Mesothelial cell of epicardium (in vitro differentiated cells): ENCODE measurements around the gene GADD45A. TPM values are rescaled to one million over a fixed set of nuclear protein-coding genes. Genes with fewer than 3 reads are reported as not detected.

Source experiments
- DNase-seq, 2 experiments: peaks; one replicate each; pipeline ENCODE4 v3.0.0; 2021; ENCODE audit warnings: low spot score in 2 of 2; ENCODE audit not compliant: unreplicated experiment in 2 of 2
- H3K27ac Mint-ChIP-seq: 2 replicates; pipeline ENCODE4 v1.8.0; 2021; ENCODE audit warnings: mixed read lengths
- H3K27me3 Mint-ChIP-seq: 2 replicates; pipeline ENCODE4 v1.8.0; 2021; ENCODE audit warnings: low read depth, mixed read lengths
- H3K36me3 Mint-ChIP-seq: 2 replicates; pipeline ENCODE4 v1.8.0; 2021; ENCODE audit warnings: mixed read lengths
- H3K4me1 Mint-ChIP-seq: 2 replicates; pipeline ENCODE4 v1.8.0; 2021; ENCODE audit warnings: mixed read lengths
- H3K4me3 Mint-ChIP-seq: 2 replicates; pipeline ENCODE4 v1.8.0; 2021; ENCODE audit warnings: mild to moderate bottlenecking, moderate library complexity, mixed read lengths
- H3K9me3 Mint-ChIP-seq: 2 replicates; pipeline ENCODE4 v1.8.0; 2021; ENCODE audit warnings: mixed read lengths
- total RNA-seq: library from RNA; stranded (reverse); gene quantifications from 3 replicates; pipeline ENCODE4 v1.2.1, GENCODE V29; 2021
- TF ChIP-seq, protein P1 (sequence below): fragments of 200-600 bp; sonication (generic); IDR thresholded peaks from one replicate; pipeline ENCODE4 v1.5.0; 2021; ENCODE audit warnings: antibody characterized with exemption; ENCODE audit not compliant: unreplicated experiment

Gene GADD45A
- total RNA-seq, 1 donor from 2014 or later = 80.2 TPM

DNA sequence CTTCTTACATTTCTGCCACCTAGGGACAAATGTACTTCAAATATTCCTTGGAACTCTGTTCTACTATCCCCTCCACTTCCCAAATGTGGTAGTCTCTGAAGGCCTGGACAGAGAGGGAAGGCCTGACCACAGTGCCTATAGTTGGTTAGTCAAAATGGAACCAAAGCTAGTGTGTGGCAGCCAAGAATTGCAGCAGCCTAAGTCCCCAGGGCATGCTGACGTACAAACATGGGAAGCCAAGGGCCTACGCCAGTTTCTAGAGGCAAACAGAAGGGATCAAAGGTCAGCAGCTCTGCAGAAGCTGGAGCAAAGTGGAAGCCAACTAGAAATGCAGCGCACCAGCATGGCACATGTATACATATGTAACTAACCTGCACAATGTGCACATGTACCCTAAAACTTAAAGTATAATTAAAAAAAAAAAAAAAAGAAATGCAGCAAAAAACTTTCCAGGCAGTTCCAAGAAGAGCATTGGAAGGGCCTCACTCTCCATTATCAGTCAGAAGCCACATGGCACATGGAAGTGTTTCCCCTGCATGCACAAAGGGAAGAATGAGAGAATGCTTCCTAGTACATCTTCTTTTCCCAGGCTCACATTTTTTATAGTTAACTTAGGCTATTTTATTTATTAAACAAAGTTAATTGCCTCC, 39.4 kb upstream of the GADD45A start:
- no peak for DNase-seq
- Mint-ChIP-seq H3K27me3 (no peaks in the 10 kb centered on the region), H3K9me3 (no peaks in the 10 kb centered on the region), H3K27ac (no peak overlapping the region), H3K4me1 (no peaks in the 10 kb centered on the region), H3K36me3 (no peaks in the 10 kb centered on the region), H3K4me3 (no peak overlapping the region)
- TF ChIP-seq, protein P1, sequence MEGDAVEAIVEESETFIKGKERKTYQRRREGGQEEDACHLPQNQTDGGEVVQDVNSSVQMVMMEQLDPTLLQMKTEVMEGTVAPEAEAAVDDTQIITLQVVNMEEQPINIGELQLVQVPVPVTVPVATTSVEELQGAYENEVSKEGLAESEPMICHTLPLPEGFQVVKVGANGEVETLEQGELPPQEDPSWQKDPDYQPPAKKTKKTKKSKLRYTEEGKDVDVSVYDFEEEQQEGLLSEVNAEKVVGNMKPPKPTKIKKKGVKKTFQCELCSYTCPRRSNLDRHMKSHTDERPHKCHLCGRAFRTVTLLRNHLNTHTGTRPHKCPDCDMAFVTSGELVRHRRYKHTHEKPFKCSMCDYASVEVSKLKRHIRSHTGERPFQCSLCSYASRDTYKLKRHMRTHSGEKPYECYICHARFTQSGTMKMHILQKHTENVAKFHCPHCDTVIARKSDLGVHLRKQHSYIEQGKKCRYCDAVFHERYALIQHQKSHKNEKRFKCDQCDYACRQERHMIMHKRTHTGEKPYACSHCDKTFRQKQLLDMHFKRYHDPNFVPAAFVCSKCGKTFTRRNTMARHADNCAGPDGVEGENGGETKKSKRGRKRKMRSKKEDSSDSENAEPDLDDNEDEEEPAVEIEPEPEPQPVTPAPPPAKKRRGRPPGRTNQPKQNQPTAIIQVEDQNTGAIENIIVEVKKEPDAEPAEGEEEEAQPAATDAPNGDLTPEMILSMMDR = no peak

DNA sequence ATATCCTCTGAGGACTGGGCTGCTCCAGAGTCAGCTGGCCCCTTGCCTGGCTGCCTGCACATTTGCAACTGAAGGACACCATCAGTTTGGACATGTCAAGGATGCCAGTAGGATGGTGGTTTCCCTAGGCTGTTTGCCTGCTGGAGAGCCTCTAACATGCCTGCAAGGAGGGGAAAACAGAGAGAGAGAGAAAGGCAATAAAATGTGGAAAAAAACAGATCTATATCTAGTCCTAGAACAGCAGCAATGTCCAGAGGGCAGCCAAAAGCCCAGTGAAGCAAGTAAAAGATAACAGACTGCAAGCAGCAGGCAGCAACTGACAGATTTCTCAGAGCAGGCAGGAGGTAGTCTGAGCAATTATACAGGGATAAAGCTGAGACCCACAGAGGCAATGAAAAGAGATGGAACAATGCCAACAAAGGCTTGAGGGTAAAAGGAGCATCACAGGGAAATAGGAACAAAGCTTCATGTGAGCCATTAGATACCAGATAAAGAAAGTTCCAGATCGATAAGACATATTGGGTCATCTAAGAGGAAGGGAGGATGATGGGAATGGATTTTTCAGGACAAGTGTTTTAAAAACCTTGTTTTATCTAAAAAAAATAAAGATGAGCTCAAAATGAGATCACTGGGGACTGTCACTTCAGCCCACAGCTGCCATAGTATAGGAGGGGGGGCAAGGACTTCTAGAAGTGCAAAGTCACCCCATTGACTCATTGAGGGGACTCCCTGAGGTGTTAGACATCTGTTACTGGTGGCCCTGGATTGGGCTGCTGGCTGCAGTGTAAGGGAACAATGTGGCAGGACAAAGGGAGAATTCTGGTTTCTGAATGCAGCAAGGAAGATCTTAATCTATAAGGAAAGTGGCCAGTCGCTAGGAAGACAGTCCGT, 38.6 kb upstream of the GADD45A start:
- no peak for DNase-seq
- Mint-ChIP-seq H3K27ac (no peak overlapping the region), H3K27me3 (no peaks in the 10 kb centered on the region), H3K9me3 (no peaks in the 10 kb centered on the region), H3K4me3 (no peak overlapping the region), H3K4me1 (no peaks in the 10 kb centered on the region), H3K36me3 (no peaks in the 10 kb centered on the region)
- TF ChIP-seq, protein P1 = no peak

DNA sequence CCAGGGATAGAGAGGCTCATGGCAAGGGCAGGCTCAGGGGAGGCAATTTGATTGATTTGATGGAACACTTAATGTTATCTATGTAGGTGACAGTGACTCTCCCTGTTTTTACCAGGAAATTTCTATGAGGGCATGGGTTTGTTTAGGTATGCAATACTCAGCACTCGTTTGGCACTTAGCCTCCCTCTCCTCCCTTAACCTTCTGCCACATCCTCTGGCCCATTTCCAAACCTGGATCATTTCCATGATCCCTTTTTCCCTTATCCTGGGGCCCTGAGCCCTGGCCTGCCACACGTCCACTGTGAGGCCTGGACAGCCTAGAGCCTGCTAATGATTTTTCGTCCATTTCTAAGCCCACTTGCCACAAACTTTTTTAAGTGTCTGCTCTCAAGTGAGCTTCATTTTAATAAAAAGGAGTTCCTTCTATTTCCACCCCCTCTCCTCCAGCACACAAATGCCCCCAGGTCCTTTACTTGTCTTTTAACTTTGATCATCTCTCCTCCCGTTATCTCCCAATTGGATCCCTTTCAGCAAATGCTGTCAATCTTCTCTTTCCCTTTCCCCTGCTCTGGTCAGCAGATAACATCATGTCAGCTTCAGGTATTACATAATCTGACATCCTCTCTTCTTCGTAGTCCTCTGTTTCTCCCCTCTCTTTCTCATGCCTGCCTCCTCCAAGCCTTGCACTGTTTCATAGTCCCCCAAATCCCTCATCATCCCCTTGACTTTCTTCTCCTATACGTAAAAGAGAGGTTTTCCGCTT, 37.8 kb upstream of the GADD45A start:
- DNase-seq = no peak
- Mint-ChIP-seq H3K36me3 (no peaks in the 10 kb centered on the region), H3K4me3 (no peak overlapping the region), H3K4me1 (no peaks in the 10 kb centered on the region), H3K27ac (no peak overlapping the region), H3K9me3 (no peaks in the 10 kb centered on the region), H3K27me3 (no peaks in the 10 kb centered on the region)
- TF ChIP-seq, protein P1 = no peak

DNA sequence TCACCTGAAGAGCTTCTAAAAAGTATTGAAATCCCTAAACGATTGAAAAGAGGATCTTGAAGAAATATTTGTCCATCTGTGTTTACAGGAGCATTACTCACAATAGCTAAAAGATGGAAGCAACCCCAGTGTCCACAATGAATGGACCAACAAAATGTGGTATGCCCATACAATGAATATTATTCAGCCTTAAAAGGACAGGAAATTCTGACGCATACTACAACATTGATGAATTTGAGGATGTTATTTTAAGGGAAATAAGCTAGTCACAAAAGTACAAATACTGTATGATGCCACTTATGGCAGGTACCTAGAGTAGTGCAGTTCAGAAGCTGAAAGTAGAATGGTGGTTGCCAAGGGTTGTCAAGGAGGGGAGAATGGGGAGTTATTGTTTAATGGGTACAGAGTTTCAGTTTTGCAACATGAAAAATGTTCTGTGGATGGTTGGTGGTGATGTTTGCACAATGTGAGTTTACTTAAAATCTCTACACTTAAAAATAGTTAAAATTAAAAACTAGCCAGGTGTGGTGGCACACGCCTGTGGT, 37.1 kb upstream of the GADD45A start:
- no peak overlapping the region for H3K4me3 Mint-ChIP-seq
- no peaks in the 10 kb centered on the region for H3K27me3 Mint-ChIP-seq
- no peak for DNase-seq
- H3K9me3 Mint-ChIP-seq = no peaks in the 10 kb centered on the region
- no peak overlapping the region for H3K27ac Mint-ChIP-seq
- TF ChIP-seq, protein P1 = no peak
- no peaks in the 10 kb centered on the region for H3K36me3 Mint-ChIP-seq
- no peaks in the 10 kb centered on the region for H3K4me1 Mint-ChIP-seq

DNA sequence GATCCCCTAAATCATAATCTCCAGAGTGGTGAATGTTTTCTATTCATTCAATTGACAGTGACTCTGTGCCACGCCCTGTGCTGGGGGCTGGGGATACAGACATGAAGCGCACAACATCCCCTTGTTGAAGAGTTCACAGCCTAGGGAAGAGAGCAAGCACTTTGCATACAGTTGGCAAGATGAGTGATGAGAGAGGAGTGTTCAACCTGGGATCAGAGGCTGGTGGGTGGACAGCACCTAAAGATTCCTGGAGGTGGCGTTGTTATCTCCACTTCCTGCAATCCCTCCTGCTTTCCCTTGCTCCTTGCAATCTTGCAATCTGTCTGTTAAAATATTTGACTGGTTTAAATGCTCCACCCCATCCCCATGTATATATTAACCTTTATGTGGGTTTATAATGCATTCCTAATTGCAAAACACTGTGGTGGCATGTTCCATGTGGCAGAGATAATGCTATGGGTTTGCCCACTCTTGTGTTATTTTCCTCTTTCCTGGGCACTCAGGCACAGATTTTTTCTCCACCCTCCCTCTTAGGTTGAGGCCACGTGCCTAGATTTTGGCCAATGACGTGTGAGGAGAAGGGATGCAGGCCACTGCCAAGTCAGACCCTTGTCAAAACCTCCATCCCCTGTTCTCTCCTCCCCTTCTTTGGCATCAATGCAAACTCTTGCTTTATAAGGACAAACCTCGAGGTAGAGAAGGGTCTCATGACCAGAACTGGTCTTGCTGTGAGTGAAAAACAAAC, 36.2 kb upstream of the GADD45A start:
- no peak for DNase-seq
- Mint-ChIP-seq H3K9me3 (no peaks in the 10 kb centered on the region), H3K36me3 (no peaks in the 10 kb centered on the region), H3K27me3 (no peaks in the 10 kb centered on the region), H3K27ac (no peak overlapping the region), H3K4me1 (no peaks in the 10 kb centered on the region), H3K4me3 (no peak overlapping the region)
- TF ChIP-seq, protein P1 = no peak
